HG02938 (cell line): ENCODE data around the gene ZFP36.

ENCODE experiments used
- ATAC-seq: cut with Tn5 transposase; IDR thresholded peaks from one replicate; pipeline ENCODE4 v1.9.1; 2021; ENCODE audit warnings: mild to moderate bottlenecking, moderate library complexity; ENCODE audit not compliant: unreplicated experiment

The ZFP36 gene

DNA sequence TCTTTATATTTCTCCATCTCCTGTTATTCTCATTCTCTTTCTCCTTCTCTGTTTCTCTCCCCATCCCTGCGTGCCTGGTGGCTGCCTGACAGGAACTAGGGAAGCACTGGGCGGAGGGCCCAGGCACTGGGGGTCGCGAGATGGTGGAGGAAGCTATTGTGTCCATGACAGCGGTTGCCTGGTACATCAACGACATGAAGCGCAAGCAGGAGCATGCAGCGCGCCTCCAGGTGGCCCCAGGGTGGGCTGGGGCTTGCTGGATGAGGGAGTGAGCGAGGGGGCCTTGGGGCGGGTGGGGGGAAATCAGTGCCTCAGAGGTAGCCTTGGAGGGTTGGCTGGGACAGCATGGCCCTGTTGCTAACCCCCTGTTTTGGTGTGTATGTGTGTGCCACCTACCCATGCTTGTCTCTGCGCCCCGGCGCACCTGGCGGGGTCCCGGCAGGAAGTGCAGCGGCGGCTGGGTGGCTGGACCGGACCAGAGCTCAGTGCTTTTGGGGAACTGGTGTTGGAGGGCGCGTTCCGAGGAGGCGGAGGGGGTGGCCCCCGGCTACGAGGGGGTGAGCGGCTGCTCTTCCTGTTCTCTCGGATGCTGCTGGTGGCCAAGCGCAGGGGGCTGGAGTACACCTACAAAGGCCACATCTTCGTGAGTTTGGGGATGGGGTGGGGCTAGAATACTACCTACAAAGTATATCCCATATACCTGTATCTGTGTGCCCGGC lies 11.0 kb downstream of the ZFP36 start:
- ATAC-seq, result no peak

DNA sequence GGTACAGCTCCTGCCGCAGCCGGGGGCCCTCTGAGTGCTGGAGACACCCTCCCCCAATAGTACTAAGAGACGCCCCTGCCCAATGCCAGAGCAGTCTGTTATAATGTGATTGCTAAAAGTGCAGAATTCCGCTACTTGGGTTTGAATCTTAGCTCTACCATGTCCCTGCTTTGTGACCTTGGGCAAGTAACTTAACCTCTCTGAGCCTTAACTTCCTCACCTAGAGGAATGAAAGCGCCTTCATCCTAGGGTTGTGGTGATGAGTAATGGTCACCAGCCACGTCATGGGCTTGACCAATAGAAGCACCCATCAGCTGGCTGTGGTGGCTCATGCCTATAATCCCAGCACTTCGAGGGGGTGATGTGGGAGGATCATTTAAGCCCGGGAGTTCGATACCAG lies 12.4 kb downstream of the ZFP36 start:
- no peak for ATAC-seq

- no peak for ATAC-seq
Measured at GRCh38 chr19:39420769-39421168, 14.1 kb downstream of the ZFP36 start.

- ATAC-seq, result no peak
Measured at GRCh38 chr19:39422020-39422419, 15.4 kb downstream of the ZFP36 start.

DNA sequence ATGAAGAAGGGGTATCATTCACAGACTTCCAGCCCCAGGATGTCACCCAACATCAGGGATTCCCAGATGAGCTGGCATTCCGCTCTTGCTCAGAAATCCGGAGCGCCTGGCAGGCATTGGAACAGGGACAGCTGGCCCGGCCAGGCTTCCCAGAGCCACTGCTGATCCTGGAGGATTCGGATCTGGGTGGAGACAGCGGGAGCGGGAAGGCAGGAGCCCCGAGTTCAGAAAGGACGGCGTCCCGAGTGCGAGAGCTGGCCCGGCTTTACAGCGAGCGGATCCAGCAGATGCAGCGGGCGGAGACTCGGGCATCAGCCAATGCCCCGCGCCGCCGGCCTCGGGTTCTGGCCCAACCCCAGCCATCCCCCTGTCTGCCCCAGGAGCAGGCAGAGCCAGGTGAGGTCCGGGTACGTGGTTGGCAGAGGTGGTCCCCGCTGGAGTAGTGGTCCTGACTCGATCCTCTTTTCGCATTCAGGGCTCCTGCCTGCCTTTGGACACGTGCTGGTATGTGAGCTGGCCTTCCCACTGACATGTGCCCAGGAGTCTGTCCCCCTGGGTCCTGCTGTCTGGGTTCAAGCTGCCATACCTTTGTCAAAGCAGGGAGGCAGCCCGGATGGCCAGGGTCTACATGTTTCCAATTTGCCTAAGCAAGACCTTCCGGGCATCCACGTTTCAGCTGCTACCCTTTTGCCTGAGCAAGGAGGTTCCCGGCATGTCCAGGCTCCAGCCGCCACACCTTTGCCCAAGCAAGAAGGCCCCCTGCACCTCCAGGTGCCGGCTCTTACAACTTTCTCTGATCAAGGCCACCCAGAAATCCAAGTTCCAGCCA lies 16.8 kb downstream of the ZFP36 start:
- no peak for ATAC-seq

DNA sequence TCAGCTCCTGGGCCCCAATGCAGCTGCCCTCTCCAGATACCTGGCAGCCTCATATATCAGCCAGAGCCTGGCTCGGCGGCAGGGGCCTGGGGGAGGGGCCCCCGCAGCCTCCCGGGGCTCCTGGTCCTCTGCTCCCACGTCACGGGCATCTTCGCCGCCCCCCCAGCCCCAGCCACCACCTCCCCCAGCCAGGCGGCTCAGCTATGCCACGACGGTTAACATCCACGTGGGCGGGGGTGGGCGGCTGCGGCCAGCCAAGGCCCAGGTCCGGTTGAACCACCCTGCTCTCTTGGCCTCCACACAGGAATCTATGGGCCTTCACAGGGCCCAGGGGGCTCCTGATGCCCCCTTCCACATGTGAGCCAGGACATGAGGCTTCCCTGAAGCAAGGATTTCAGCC lies 18.3 kb downstream of the ZFP36 start:
- ATAC-seq, result no peak

- no peak for ATAC-seq
Measured at GRCh38 chr19:39425744-39426143, 19.1 kb downstream of the ZFP36 start.

GRCh38 chr19:39426170-39426569 lies 19.5 kb downstream of the ZFP36 start:
- no peak for ATAC-seq

GRCh38 chr19:39427707-39428106 lies 21.1 kb downstream of the ZFP36 start:
- no peak for ATAC-seq

DNA sequence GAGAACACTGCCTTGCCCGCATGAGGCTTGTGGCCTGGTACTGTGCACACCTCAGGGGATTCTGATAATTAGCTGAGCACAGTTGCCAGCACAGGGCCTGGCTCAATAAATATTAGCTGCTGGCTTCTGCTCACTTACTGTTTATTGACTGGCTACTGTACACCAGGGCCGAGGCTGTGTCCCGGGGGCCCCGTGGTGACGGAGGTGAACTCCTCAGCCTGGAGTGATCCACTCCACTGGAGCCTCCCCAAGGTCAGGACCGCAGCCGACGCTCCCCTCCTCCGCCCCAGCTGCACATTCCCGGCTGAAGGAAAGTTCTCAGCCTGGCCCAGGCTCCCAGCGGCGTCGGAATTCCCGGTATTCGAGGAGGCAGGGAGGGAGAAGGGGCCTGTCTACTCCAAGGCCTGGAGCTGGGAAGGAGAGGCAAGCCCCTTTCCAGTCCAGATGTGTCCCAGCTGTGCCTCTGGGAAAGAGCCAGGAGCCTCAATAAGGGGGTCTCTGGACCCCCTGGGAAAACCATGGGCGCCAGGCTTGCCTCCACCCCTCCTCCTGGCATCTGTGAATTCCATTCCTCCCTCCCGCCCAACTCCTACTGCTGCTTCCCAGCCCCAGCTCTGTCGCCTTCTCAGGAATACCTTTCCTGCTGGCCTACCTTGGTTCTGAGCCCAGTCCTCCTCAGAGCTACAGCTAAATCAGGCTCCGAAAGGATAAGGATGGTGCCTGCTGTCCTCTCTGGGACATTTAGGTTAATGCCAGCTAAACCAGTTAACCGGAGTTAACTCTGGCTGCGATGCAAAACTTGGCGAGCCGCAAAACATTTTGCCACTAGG lies 21.9 kb downstream of the ZFP36 start:
- no peak for ATAC-seq

- peak; percentile 51 for ATAC-seq
Measured at GRCh38 chr19:39430675-39431593, 24.3 kb downstream of the ZFP36 start.

DNA sequence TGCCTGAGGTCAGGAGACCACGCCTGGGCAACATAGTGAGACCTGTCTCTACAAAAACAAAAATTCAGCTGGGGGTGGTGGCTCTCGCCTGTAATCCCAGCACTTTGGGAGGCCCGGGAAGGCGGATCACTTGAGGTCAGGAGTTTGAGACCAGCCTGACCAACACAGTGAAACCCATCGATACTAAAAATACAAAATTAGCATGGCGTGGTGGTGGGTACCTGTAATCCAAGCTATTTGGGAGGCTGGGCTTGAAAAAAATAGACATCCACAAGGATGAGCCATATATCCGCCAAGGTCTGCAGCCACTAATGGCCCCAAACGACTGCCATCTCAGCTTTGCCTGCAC lies 26.0 kb downstream of the ZFP36 start:
- no peak for ATAC-seq

DNA sequence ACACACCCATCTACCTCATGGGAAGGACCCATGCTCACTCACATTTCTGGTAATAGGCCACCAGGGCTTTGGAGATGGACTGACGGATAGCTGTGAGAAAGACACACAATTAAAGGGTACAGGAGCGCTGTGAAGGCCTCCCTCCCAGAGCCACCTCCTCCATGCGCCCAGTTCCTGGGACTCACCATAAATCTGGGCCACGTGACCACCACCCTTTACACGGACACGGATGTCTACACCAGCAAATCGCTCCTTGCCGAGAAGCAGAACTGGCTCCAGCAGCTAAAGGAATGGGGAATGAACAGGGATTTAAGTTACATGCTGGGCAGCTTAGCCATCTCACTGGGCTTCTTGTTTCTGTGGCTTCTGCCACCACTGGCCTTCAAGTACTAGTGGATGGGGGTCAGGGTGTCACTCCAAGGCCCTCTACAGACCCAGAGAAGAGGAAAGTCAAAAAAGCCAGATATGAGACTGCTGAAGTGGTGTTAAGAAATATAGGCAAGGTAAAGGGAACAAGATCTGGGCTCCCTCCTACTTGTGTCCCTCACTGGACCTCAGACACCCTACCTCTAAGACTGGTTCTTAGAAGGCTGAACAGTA lies 26.9 kb downstream of the ZFP36 start:
- ATAC-seq, result no peak

DNA sequence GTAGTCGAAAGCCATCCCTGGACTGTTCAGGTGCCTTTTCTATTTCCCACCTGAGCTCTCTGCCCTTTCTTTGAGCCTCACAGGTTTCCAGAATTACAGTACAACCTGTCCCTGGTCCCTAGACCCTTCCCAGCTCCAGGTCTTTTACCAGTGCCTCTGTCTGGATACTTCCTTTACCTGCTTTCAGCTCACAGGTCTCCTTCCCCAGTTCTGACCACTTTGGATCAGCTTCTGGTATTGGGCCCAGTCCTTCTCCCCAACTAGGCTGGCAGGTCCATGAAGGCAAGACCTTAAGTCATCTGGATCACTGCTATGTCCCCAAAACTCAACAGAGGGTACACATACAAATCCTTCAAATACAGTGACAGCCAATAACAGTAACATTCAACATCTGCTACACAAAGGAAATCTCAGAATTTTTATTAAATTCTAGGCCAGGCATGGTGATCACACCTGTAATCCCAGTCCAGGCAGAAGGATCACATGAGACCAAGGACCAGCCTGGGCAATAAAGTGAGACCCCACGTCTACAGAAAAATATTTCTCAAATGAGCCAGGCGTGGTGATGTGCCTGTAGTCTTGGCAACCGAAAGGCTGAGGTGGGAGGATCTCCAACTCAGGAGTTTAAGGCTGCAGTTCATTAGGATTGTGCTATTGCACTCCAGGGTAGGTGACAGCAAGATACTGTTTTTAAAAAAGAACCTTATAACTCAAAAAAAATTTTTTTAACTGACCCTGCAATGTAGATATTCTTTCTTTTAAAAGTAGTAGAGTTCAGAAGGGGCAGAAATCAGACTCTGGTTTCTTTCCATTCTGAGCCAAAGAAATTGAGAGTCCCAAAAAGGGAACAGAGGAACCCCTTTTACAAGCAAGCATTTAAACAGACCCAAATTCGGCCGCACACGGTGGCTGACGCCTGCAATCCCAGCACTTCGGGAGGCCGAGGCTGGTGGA lies 27.8 kb downstream of the ZFP36 start:
- no peak for ATAC-seq

GRCh38 chr19:39435499-39436349 lies 29.1 kb downstream of the ZFP36 start, which contains the start of gene RPS16:
RPS16 (minus strand) TSS chr19:39435949; CDS start chr19:39435895, 54 bp downstream.
- peak; percentile 60 for ATAC-seq

- ATAC-seq, result no peak
Measured at GRCh38 chr19:39436350-39436716, 29.7 kb downstream of the ZFP36 start.

GRCh38 chr19:39438270-39438934 lies 31.8 kb downstream of the ZFP36 start:
- ATAC-seq, result no peak
